HT1080 (cell line): ENCODE measurements around the gene ELMOD2. TPM values are rescaled to one million over a fixed set of nuclear protein-coding genes. Genes with fewer than 3 reads are reported as not detected.

ENCODE experiments used
- DNase-seq: peaks from one replicate; pipeline ENCODE4 v3.0.0-alpha.2; 2015; ENCODE audit warnings: low read depth
- small RNA-seq: library from RNA; depleted of rRNA; stranded (forward); fragments of <200 nt; gene quantifications from one replicate; pipeline ENCODE3, GENCODE V24; 2014
- total RNA-seq: library from RNA; depleted of rRNA; stranded (reverse); fragments of >200 nt; shearing (Covaris generic); gene quantifications from 2 replicates; pipeline ENCODE4 v1.2.3, GENCODE V29; 2014; rRNA removed

Gene ELMOD2
- total RNA-seq, 1 experiment from 2014 or later = 12.7 TPM

DNA sequence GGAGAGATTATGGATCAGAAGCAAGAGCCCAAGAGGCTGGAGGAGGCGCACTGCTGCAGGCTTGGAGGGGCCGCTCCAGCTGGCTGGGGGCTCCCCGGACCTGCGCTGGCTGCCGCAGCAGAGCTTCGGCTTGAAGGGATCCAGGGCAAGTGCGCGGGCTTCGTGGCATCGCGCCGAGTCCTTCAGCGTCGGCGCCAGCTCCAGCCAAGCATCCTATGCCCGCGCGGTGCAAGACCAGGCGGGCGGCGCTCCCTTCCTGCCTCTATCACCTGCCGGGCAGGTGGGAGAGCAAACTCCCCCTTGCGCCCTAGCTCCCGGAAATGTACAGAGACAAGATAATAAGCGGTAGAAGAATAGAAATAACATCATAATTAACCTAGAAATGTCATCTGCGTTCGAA lies 55.3 kb downstream of the ELMOD2 start:
- no peak for DNase-seq

GRCh38 chr4:140581078-140581477 lies 57.1 kb downstream of the ELMOD2 start:
- no peak for DNase-seq

DNA sequence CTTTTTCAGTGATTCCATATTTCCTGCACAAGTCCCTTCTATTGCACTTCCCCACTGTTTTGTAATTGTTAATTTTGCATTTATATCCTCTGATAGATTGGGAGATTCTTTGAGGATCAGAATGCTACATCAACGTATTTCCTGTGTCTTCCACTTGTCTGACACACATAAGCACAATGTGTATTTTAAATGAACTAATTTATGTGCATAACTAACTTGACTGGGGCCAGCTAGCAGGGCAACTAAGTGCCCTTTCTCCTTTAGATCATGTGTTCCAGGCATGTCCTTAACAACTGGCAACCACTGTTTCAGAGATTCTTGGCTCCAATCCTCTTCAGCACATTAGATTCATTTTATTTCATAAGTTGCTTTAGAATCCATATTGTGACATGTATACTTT lies 60.5 kb downstream of the ELMOD2 start:
- no peak for DNase-seq

DNA sequence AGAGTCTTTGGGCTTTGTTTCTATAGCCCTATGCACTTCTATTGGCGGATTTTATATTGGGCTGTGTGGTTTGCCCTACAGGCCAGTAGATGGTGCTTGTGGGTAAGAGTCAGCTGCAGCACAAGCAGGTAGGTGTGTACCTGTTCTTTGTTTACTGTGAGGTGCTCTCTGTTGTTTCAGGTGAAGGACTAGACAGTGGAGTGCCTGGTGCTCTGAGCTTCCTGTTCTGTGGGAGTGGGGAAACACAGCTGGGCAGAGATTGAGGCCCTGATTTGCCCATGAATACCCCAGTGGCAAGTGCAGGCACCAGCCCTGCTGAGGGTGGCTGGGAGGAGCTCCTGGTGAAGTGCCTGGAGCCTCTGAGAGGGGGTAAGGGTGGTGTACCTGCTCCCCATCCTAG lies 71.1 kb downstream of the ELMOD2 start:
- DNase-seq = peak; percentile 34

- no peak for DNase-seq
Observed at GRCh38 chr4:140600408-140600807, 76.4 kb downstream of the ELMOD2 start.

DNA sequence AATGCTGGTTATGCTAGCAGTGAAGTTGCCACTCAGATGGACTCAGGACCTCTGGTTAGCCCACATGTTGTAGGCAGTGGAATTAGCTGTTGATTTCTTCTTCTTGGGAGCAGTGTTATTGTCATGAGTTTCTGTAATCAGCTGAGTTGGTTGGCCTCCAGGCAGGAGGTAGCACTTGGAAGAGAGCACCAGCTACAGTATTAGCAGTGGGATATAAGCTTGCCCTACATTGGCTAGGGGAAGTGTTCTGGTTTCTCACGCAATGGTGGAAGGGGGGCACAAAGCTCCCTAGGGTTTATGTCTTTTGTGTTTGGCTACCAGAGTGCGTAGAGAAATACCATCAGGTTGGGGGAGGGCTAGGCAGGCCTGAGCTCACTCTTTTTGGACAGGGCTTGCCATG lies 78.7 kb downstream of the ELMOD2 start:
- DNase-seq = no peak

- DNase-seq = no peak
Observed at GRCh38 chr4:140603286-140603685, 79.3 kb downstream of the ELMOD2 start.

Small RNA genes lying within 50 kb of the gene (small RNA-seq; reads per million reads assigned to genes)
- gene AC108019.1 (not detected), gene RN7SL152P (not detected)

Other genes starting within 250 kb of the ELMOD2 start
- 32.6 and 39.4 TPM in 2 replicates for gene SCOC, start 150.5 kb upstream of the ELMOD2 start, total RNA-seq
- 2.9 and 3.6 TPM in 2 replicates for gene CLGN, start 96.5 kb upstream of the ELMOD2 start, total RNA-seq
- not detected in 2 replicates for gene MGAT4D, start 25.9 kb upstream of the ELMOD2 start, total RNA-seq
- 0.07 TPM in 1 of 2 replicates, not detected in the other for gene UCP1, start 44.8 kb downstream of the ELMOD2 start, total RNA-seq
- 28.1 and 28.2 TPM in 2 replicates for gene TBC1D9, start 232.2 kb downstream of the ELMOD2 start, total RNA-seq